ENCODE results near the gene DNER.
"Not testable (repeated sequence)": the region's sequence is repeated elsewhere in the genome, so short reads cannot be mapped to it uniquely, and the experiment has no call there.

DNER gene

GRCh38 chr2:229376866-229377265 is 337.5 kb downstream of the DNER start:
- no peak for DNase-seq

DNA sequence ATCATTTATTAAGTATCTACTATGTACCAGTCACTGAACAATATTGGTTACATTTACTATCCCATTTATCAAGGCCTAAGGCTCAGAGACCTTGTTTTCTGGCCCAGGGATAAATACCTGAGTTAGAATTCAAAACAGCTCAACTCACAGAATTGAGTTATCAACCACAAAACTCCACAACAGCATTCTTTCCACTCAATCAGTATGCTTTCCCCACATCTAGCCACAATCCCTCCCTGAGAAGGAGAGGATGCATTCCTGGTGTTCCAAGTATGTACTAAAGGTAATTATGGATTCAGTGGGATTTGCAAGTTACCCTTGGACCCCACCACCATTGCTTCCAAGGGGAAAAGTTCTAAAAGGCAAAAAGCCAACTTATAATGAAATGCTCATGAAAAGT is 339.1 kb downstream of the DNER start:
- DNase-seq = no peak

DNA sequence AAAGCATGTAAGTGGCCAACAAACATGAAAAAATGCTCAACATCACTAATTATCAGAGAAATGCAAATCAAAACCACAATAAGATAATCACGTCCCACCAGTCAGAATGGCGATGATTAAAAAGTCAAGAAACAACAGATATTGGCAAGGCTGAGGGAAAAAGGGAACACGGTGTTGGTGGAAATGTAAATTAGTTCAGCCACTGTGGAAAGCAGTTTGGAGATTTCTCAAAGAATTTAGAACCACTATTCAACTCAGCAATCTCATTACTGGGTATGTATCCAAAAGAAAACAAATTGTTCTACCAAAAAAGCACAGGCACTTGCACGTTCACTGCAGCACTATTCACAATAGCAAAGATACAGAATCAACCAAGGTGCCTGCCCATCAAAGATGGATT is 341.0 kb downstream of the DNER start:
- not testable (repeated sequence) for DNase-seq

- no peak for DNase-seq
Observed at GRCh38 chr2:229372207-229372606, 342.1 kb downstream of the DNER start.

- no peak for DNase-seq
Observed at GRCh38 chr2:229371086-229371485, 343.3 kb downstream of the DNER start.

DNA sequence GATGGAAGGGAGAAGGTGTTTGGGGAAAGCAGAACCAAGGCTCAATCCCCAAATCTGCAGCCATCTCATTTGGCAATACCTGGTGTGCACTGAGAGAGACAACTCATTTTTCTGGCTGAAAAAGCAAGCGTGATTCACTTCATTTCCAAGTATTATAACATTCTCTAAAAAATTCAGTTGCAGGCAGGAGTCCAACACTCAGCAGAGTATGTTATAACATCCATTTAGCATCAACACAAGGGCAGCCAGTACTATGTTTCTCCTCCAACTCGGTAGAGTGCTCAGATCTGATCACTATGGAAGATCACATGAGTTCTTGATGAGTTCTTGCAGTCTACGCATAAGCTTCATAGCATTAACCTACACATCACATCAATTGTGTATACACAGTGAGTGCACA is 343.8 kb downstream of the DNER start:
- no peak for DNase-seq

GRCh38 chr2:229363185-229363814 is 351.1 kb downstream of the DNER start:
- no peak for DNase-seq

DNA sequence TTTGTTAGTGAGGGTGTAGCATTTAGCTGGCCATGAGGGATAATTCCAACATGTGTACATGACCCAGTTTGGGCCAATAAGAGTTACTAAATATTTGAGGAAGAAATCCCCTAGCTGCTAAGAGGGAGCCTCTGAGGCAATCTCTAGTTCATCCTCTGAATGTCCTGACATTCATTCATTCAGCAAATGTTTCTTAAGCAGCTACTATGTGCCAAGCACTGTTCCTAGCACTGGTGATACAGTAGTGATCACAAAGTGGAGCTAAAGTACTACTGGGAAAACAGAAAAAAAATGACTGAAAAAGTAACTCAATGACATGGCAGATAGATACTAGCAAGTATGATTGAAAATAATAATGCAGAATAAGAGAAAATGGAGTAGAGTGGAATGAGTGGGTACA is 363.5 kb downstream of the DNER start:
- DNase-seq = no peak

DNA sequence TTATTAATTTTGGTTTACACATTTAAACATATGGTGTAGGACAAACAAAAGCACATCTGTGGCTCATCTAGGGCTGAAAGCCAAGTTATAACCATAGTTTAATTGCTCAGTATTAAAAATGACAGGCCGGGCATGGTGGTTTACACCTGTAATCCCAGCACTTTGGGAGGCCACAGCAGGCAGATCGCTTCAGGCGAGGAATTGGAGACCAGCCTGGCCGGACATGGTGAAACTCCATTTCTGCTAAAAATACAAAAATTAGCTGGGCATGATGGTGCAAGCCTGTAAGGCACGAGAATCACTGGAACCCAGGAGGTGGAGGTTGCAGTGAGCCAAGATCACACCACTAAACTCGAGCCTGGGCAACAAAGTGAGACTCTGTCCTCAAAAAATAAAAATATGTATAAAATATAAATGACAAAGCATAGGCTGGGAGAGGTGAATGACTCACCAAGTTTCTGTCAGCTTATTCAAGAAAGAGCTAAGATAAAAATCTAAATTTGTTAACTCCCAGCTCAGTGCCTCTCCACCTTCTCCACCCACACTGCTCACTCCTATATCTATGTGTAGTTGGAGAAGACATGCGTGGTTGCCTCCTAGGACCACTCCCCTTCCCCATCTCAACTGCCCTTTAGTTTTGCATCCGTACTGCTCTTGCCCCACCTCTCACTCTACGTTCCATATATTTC is 364.1 kb downstream of the DNER start:
- DNase-seq = no peak

- DNase-seq = no peak
Observed at GRCh38 chr2:229348128-229348527, 366.2 kb downstream of the DNER start.

DNA sequence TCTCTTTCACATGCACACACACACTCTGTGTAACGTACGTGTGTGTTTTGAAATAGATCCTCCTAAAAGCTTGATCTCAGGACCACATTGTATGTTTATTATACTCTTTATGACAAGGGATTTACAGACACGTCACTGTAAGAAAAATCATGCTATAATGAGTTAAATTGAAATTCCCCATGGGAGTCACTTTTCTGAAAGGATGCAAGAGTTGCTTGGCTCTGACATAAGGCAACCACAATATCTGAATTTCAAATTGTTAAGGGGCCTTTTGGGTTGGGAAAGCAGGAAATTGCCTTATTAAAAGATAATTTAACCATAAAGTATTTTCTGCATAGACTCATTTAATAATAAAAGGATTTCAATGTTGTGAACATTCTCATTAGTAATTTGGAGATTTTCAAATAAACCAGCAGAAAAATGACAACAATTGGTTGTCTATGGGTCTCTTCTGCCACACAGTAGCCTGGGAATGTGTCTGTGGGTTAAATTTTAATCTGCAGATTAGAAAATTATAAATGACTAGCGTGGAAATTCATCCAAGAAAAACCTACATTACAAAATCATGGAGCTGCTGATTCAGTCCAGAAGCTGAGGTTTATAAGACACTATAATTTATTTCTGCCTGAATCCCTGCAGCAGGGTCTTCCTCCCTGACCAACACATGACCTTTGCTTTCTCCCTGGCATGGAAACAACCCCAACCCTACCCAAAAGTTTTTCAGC is 367.4 kb downstream of the DNER start:
- DNase-seq = no peak

- no peak for DNase-seq
Observed at GRCh38 chr2:229344955-229345354, 369.4 kb downstream of the DNER start.

DNA sequence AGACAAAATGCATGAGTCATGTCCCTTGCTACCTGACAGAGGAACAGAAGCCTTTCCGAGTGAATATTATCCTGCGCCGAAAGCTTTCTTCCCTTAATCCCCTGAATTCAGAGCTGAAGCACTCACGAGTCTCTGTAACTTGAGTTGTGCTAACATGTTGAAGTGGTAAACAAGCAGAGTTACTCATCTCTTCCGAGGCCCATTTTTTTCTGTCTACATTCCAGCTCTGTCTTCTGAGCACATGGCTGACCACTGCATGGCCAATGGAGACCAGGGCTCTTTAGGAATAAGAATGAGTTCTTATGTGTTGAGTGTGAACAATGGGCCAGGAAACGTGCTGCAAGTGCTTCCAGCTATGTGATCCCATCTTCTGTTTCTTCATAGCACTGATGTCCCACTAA is 370.2 kb downstream of the DNER start:
- peak; percentile 30 for DNase-seq

DNA sequence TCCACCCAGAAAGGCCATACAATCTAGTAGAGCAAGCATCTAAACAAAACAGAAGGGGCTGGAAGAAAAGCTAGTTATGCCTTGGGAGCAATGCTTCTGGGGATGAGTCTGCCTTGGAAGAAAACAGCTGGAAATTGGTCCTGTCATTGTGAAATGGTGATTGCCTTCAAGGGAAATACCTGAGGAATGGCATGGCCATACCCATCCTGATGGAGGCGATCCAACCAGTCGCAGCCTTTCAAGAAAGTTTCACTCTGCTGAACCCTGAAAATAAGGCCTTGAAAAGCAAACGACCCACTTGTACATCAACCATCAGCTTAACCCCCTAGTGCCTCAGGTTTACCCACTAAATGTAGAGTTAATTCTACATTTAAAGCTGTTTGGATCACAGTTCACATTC is 370.7 kb downstream of the DNER start:
- no peak for DNase-seq

DNA sequence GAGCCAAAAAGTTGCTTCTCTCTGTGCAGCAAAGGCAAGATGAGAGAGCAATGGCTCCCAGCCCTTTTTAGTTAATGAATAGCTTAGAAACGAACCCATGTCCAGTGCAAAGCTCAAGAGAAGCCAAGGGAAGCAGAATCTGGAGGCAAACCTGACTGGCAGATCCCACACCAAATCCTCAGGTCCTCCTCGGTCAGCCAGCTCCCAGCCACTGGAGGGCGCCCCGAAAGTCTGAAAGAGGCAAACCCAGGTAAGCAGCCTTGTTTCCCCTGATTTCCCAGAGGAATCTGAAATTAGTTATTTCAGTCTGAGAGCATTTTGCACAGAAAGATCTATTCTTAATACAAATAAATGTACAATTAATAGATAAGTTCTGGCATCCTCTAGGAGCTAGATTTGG is 372.0 kb downstream of the DNER start:
- DNase-seq = no peak

DNA sequence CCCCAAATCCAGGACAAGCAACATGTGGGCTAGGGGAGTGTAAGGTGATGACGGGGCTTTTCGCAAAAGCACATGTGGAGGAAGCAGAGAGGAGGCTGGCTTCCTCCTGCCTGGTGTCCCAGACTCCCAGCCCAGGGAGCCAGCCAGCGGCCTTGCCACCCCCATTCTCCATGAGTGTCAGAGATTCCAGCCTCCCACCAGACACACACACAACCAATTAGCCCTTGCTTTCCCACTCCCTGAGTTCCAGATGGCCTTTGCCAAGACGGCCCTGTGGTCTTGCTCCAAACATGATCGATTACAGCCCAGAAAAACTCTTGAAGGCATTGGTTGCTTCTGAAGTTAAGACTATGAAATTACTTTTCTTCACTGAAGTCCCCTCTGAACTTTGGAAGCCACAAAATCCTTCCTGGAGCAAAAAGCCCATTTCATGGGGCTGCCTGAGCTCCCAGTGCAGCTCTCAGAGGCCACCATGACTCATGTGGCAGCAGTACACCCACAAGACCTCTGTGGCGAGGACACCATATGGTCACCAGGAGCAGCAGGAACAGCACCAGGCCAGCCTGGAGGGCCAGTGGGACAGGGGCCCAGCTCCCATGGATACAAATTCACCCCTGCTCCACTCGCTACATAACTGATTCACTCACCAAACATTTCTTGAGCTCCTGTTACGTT is 374.1 kb downstream of the DNER start:
- no peak for DNase-seq

GRCh38 chr2:229339618-229340017 is 374.7 kb downstream of the DNER start:
- DNase-seq = no peak

DNA sequence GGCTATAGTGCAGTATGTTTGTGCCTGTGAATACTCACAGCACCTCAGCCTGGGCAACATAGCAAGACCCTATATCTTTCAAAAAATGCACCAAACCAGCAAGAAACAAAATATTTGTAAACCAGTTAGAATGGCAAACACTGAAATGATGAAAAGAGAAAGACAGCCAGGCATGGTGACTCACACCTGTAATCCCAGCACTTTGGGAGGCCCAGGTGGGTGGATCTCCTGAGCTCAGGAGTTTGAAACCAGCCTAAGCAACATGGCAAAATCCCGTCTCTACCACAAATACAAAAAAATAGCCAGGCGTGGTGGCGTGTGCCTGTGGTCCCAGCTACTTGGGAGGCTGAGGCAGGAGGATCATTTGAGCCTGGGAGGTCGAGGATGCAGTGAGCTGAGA is 375.2 kb downstream of the DNER start:
- DNase-seq = not testable (repeated sequence)

DNA sequence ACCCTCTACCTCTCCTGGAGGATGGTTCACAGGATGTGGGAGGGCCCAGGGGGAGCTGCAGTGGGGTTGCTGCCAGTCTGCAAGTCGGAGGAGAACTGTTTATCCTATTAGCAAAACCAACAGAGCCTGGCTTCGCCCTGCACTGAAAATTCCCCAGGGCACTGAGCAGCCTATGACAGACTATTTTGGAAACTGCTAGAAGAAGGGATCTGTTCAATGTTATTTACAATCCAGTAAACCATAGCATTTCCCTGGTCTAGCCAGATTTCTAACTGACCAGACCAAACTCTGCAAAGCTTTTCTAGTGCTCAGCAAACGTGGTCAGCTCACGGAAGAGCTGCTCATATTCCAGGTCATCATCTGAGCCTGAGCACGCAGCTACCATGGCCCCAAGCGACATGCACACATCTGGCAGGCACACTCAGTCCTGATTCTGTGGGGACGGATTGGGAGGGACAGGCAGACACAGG is 378.4 kb downstream of the DNER start:
- no peak for DNase-seq

DNA sequence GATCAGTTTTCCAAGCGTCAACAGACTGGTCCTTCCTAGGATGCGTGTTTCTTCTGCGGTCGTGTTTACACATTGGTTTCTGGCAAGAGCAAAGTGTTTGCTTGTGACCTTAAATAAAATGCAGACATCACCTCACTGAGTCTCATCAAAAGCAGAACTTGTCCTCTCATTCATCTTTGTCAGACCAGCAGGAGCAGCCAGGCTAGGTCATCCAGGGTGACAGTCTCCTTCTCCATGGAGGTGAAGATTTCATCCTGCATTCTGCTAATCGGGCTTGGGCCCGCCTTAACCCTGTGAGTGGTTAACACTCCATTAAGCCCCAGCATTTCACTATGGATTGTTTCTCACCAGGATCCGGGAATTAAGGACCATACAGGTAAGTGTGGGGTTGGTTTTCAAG is 379.0 kb downstream of the DNER start:
- DNase-seq = no peak

DNA sequence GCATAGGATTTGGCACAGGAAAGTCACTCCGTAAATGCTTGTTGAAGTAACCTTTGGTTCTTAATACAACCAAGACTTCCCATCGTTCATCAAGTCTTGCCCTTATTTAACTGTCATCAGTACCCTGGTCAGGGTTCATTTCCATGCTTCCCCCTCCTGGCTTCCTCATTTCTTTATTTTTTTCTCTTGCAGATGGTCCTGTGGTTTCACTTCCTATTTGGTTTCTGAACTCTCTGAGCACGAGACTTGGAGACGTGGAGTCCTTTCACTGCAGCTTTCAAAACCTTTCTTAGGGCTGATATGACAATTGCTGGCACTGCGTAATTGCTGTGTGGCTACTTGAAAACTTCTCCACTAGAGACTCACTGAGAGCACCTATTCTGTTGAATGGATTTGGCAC is 383.4 kb downstream of the DNER start:
- no peak for DNase-seq

DNA sequence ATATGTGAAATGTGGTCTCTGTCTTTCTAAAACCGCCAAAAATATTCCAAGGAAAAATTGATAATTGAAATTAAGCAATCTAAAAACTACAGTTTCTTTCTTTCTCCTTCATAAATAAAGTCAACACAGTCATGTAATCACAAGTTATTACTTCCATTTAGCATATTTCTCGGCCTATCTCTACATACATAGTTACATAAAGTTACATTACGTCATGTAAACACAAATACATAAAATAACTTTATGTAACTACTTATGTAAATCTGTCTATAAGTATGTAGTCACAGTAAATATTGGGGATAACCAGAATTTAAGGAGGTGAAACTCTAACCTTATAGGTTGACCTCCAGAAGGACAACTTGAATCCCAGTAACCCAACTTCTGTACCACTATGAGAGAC is 394.8 kb downstream of the DNER start:
- DNase-seq = no peak

GRCh38 chr2:229314117-229314516 is 400.2 kb downstream of the DNER start:
- DNase-seq = no peak

GRCh38 chr2:229313591-229313990 is 400.8 kb downstream of the DNER start:
- DNase-seq = no peak
